HepG2 (cell line): ENCODE measurements around the gene EVPLL. TPM values are rescaled to one million over a fixed set of nuclear protein-coding genes. Genes with fewer than 3 reads are reported as not detected.

Source experiments
- CHCHD3 ChIP-seq: sonication (generic); formaldehyde crosslinking; IDR thresholded peaks from 2 replicates; pipeline ENCODE4 v1.8.0; 2022; ENCODE audit warnings: mild to moderate bottlenecking, missing genetic modification reagents, moderate library complexity
- MLLT10 ChIP-seq: sonication (generic); formaldehyde crosslinking; IDR thresholded peaks from 2 replicates; pipeline ENCODE4 v1.4.0; 2020; ENCODE audit warnings: missing genetic modification reagents
- NFYC ChIP-seq: IDR thresholded peaks from 2 replicates; pipeline ENCODE4 v1.6.1; 2016; ENCODE audit warnings: missing genetic modification reagents, missing compliant biosample characterization
- NR0B2 ChIP-seq: sonication (generic); formaldehyde crosslinking; IDR thresholded peaks from 2 replicates; pipeline ENCODE4 v1.4.0; 2020; ENCODE audit warnings: mild to moderate bottlenecking, missing genetic modification reagents
- PCBP1 ChIP-seq: fragments of 200-400 bp; formaldehyde crosslinking; IDR thresholded peaks from 2 replicates; pipeline ENCODE4 v1.6.1; 2017; ENCODE audit warnings: mild to moderate bottlenecking, low read depth, low read length, borderline replicate concordance
- RARA ChIP-seq: IDR thresholded peaks from 2 replicates; pipeline ENCODE4 v1.6.1; 2016; ENCODE audit warnings: missing genetic modification reagents, missing compliant biosample characterization
- YEATS4 ChIP-seq: sonication (generic); formaldehyde crosslinking; IDR thresholded peaks from 2 replicates; pipeline ENCODE4 v1.4.0; 2020; ENCODE audit warnings: missing genetic modification reagents, borderline replicate concordance
- ZFP41 ChIP-seq: sonication (generic); formaldehyde crosslinking; IDR thresholded peaks from 2 replicates; pipeline ENCODE4 v1.4.0; 2020; ENCODE audit warnings: mild to moderate bottlenecking, missing genetic modification reagents, borderline replicate concordance
- ZNF260 ChIP-seq: sonication (generic); formaldehyde crosslinking; IDR thresholded peaks from 2 replicates; pipeline ENCODE4 v1.4.0; 2020; ENCODE audit warnings: missing genetic modification reagents, low read depth, mild to moderate bottlenecking, borderline replicate concordance
- ZNF281 ChIP-seq: sonication (generic); formaldehyde crosslinking; IDR thresholded peaks from 2 replicates; pipeline ENCODE4 v1.4.0; 2020; ENCODE audit warnings: missing genetic modification reagents, borderline replicate concordance
- ZNF350 ChIP-seq: sonication (generic); formaldehyde crosslinking; IDR thresholded peaks from 2 replicates; pipeline ENCODE4 v1.4.0; 2020; ENCODE audit warnings: mild to moderate bottlenecking, low read depth, missing genetic modification reagents, borderline replicate concordance
- ZNF430 ChIP-seq: sonication (generic); formaldehyde crosslinking; IDR thresholded peaks from 2 replicates; pipeline ENCODE4 v1.9.0; 2021; ENCODE audit warnings: mild to moderate bottlenecking, missing genetic modification reagents
- ZNF670 ChIP-seq: sonication (generic); formaldehyde crosslinking; IDR thresholded peaks from 2 replicates; pipeline ENCODE4 v1.8.0; 2022; ENCODE audit warnings: mild to moderate bottlenecking, missing genetic modification reagents, borderline replicate concordance
- ZNF788 ChIP-seq: sonication (generic); formaldehyde crosslinking; IDR thresholded peaks from 2 replicates; pipeline ENCODE4 v1.5.0; 2020; ENCODE audit warnings: mild to moderate bottlenecking, missing genetic modification reagents, borderline replicate concordance
- polyA plus RNA-seq, 8 experiments: library from polyadenylated mRNA; depleted of rRNA in 3 of 8; stranded (reverse) in 7 of 8; unstranded in 1 of 8; fragments of >200 nt; fragmentation: Illumina TruSeq in 4 of 8; extraction: Trizol in 4 of 8; gene quantifications; 2 replicates each; pipeline versions ENCODE4 v1.2.1 to v1.2.3, GENCODE V29; 2011 to 2016; ENCODE audit warnings: low read depth in 4 of 8, missing spikeins in 1 of 8, mixed read lengths in 1 of 8; ENCODE audit not compliant: insufficient read depth in 1 of 8
- total RNA-seq, 5 experiments: library from RNA; depleted of rRNA; stranded (reverse); fragments of >200 nt; fragmentation: Illumina TruSeq; extraction: Trizol; gene quantifications; 2 replicates each; pipeline ENCODE4 v1.2.3, GENCODE V29; 2016; ENCODE audit warnings: low read depth in 1 of 5
- TF ChIP-seq, protein P1 (sequence below): sonication (generic); formaldehyde crosslinking; IDR thresholded peaks from 2 replicates; pipeline ENCODE4 v1.4.0; 2020; ENCODE audit warnings: missing genetic modification reagents
- TF ChIP-seq, protein P2 (sequence below): sonication (generic); formaldehyde crosslinking; IDR thresholded peaks from 2 replicates; pipeline ENCODE4 v1.4.0; 2020; ENCODE audit warnings: mild to moderate bottlenecking, missing genetic modification reagents

The EVPLL gene
- total and polyA plus RNA-seq, 2 of the 13 experiments (the other 11 are each of a cell fraction or from before 2014, with no cell fraction given), result 0.07 TPM; not detected in 1

- TF ChIP-seq ZNF281 (CRISPR knock-in tag) (no peak), ZNF260 (CRISPR knock-in tag) (no peak), NFYC (CRISPR knock-in tag) (peak; percentile 91), RARA (CRISPR knock-in tag) (peak; percentile 16; the same call in 1 of the 2 replicates), ZNF430 (CRISPR knock-in tag) (peak; percentile 92), NR0B2 (CRISPR knock-in tag) (peak; percentile 66; the same call in 1 of the 2 replicates), PCBP1 (no peak), ZNF788 (CRISPR knock-in tag) (peak; percentile 29; the same call in 1 of the 2 replicates), ZFP41 (no peak; the same call in 1 of the 2 replicates), ZNF670 (CRISPR knock-in tag) (peak; percentile 75; the same call in 1 of the 2 replicates), MLLT10 (no peak), ZNF350 (CRISPR knock-in tag) (no peak), CHCHD3 (CRISPR knock-in tag) (no peak), YEATS4 (peak; percentile 80)
- TF ChIP-seq, protein P1, sequence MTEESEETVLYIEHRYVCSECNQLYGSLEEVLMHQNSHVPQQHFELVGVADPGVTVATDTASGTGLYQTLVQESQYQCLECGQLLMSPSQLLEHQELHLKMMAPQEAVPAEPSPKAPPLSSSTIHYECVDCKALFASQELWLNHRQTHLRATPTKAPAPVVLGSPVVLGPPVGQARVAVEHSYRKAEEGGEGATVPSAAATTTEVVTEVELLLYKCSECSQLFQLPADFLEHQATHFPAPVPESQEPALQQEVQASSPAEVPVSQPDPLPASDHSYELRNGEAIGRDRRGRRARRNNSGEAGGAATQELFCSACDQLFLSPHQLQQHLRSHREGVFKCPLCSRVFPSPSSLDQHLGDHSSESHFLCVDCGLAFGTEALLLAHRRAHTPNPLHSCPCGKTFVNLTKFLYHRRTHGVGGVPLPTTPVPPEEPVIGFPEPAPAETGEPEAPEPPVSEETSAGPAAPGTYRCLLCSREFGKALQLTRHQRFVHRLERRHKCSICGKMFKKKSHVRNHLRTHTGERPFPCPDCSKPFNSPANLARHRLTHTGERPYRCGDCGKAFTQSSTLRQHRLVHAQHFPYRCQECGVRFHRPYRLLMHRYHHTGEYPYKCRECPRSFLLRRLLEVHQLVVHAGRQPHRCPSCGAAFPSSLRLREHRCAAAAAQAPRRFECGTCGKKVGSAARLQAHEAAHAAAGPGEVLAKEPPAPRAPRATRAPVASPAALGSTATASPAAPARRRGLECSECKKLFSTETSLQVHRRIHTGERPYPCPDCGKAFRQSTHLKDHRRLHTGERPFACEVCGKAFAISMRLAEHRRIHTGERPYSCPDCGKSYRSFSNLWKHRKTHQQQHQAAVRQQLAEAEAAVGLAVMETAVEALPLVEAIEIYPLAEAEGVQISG (CRISPR knock-in tag), result peak; percentile 78
- TF ChIP-seq, protein P2, sequence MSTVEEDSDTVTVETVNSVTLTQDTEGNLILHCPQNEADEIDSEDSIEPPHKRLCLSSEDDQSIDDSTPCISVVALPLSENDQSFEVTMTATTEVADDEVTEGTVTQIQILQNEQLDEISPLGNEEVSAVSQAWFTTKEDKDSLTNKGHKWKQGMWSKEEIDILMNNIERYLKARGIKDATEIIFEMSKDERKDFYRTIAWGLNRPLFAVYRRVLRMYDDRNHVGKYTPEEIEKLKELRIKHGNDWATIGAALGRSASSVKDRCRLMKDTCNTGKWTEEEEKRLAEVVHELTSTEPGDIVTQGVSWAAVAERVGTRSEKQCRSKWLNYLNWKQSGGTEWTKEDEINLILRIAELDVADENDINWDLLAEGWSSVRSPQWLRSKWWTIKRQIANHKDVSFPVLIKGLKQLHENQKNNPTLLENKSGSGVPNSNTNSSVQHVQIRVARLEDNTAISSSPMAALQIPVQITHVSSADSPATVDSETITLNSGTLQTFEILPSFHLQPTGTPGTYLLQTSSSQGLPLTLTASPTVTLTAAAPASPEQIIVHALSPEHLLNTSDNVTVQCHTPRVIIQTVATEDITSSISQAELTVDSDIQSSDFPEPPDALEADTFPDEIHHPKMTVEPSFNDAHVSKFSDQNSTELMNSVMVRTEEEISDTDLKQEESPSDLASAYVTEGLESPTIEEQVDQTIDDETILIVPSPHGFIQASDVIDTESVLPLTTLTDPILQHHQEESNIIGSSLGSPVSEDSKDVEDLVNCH (CRISPR knock-in tag), result no peak
These were observed 14.2 kb upstream of the EVPLL start, which contains the start of gene SHMT1 (continued) for GRCh38 chr17:18363101-18364049.
